ENCODE data around the gene CTBP2.
"Not testable (repeated sequence)": the region's sequence is repeated elsewhere in the genome, so short reads cannot be mapped to it uniquely, and the experiment has no call there.

The CTBP2 gene

GRCh38 chr10:124994573-124995473, 165.5 kb downstream of the CTBP2 start:
- DNase-seq, result no peak

- no peak for DNase-seq
These were observed 166.5 kb downstream of the CTBP2 start for GRCh38 chr10:124993736-124994451.

GRCh38 chr10:124993345-124993708, 167.0 kb downstream of the CTBP2 start:
- DNase-seq, result no peak

GRCh38 chr10:124992462-124993344, 167.7 kb downstream of the CTBP2 start:
- DNase-seq, result peak; percentile 74 to 79

- DNase-seq, result no peak
These were observed 168.5 kb downstream of the CTBP2 start for GRCh38 chr10:124991835-124992234.

GRCh38 chr10:124990671-124991625, 169.4 kb downstream of the CTBP2 start:
- no peak for DNase-seq

- DNase-seq, result no peak
These were observed 170.8 kb downstream of the CTBP2 start for GRCh38 chr10:124989526-124989925.

GRCh38 chr10:124988753-124989152, 171.6 kb downstream of the CTBP2 start:
- not testable (repeated sequence) for DNase-seq

GRCh38 chr10:124987788-124988187, 172.6 kb downstream of the CTBP2 start:
- DNase-seq, result no peak

- no peak for DNase-seq
These were observed 175.2 kb downstream of the CTBP2 start for GRCh38 chr10:124985162-124985561.

- DNase-seq, result no peak
These were observed 176.0 kb downstream of the CTBP2 start for GRCh38 chr10:124984376-124984775.

- no peak for DNase-seq
These were observed 177.0 kb downstream of the CTBP2 start for GRCh38 chr10:124983321-124983720.

- DNase-seq, result no peak
These were observed 182.0 kb downstream of the CTBP2 start for GRCh38 chr10:124978376-124978725.

- DNase-seq, result no peak
These were observed 182.6 kb downstream of the CTBP2 start for GRCh38 chr10:124977648-124978375.

- no peak for DNase-seq
These were observed 183.2 kb downstream of the CTBP2 start for GRCh38 chr10:124977161-124977560.

- no peak for DNase-seq
These were observed 184.3 kb downstream of the CTBP2 start for GRCh38 chr10:124975977-124976514.

GRCh38 chr10:124974131-124974530, 186.2 kb downstream of the CTBP2 start:
- DNase-seq, result no peak

- no peak for DNase-seq
These were observed 187.7 kb downstream of the CTBP2 start for GRCh38 chr10:124972637-124973036.

GRCh38 chr10:124971276-124971675, 189.1 kb downstream of the CTBP2 start:
- DNase-seq, result peak in 1 of 2 donors; percentile 53

- no peak for DNase-seq
These were observed 193.1 kb downstream of the CTBP2 start for GRCh38 chr10:124967255-124967654.

GRCh38 chr10:124966008-124966407, 194.4 kb downstream of the CTBP2 start:
- DNase-seq, result no peak

Data from hippocampal formation (tissue), 2 donors.